GM04504 (cell line): ENCODE results near the gene FMNL3.

Experiments used
- DNase-seq: peaks from one replicate; pipeline ENCODE4 v3.0.0-alpha.2; 2012; ENCODE audit warnings: low read depth

FMNL3 gene

GRCh38 chr12:49675137-49675536 is 32.1 kb downstream of the FMNL3 start:
- no peak for DNase-seq

GRCh38 chr12:49674318-49674981 is 32.8 kb downstream of the FMNL3 start:
- DNase-seq: no peak

GRCh38 chr12:49673446-49674317 is 33.5 kb downstream of the FMNL3 start:
- DNase-seq: peak; percentile 79

GRCh38 chr12:49672301-49673217 is 34.6 kb downstream of the FMNL3 start:
- no peak for DNase-seq

- DNase-seq: no peak
These were observed 36.0 kb downstream of the FMNL3 start for GRCh38 chr12:49671031-49671765.

- DNase-seq: no peak
These were observed 37.4 kb downstream of the FMNL3 start for GRCh38 chr12:49669796-49670195.

GRCh38 chr12:49667325-49668090 is 39.7 kb downstream of the FMNL3 start:
- no peak for DNase-seq

- DNase-seq: no peak
These were observed 41.0 kb downstream of the FMNL3 start for GRCh38 chr12:49666176-49666575.

GRCh38 chr12:49665384-49665783 is 41.8 kb downstream of the FMNL3 start:
- no peak for DNase-seq

- no peak for DNase-seq
These were observed 42.5 kb downstream of the FMNL3 start for GRCh38 chr12:49664591-49665239.

- no peak for DNase-seq
These were observed 43.0 kb downstream of the FMNL3 start for GRCh38 chr12:49664167-49664566.

GRCh38 chr12:49662998-49663843 is 44.0 kb downstream of the FMNL3 start:
- DNase-seq: peak; percentile 61

- DNase-seq: no peak
These were observed 45.5 kb downstream of the FMNL3 start for GRCh38 chr12:49661746-49662145.

GRCh38 chr12:49661191-49661590 is 46.0 kb downstream of the FMNL3 start:
- DNase-seq: no peak

- DNase-seq: no peak
These were observed 47.5 kb downstream of the FMNL3 start for GRCh38 chr12:49659753-49660152.

- no peak for DNase-seq
These were observed 48.9 kb downstream of the FMNL3 start for GRCh38 chr12:49658276-49658675.

GRCh38 chr12:49655595-49656236 is 51.5 kb downstream of the FMNL3 start:
- no peak for DNase-seq

- DNase-seq: no peak
These were observed 52.5 kb downstream of the FMNL3 start for GRCh38 chr12:49654715-49655114.
